DOHH2 (cell line): ENCODE results near the gene ALKBH7.
A peak's percentile ranks its signal among the peaks of the same experiment; 100 is the strongest.
"Not testable (repeated sequence)": the region's sequence is repeated elsewhere in the genome, so short reads cannot be mapped to it uniquely, and the experiment has no call there.

Experiments used
- H3F3A ChIP-seq: fragments of 200-600 bp; sonication (generic), shearing (Covaris generic); 2 replicates; pipeline ENCODE4 v1.6.0; 2016; ENCODE audit warnings: antibody characterized with exemption, mild to moderate bottlenecking; ENCODE audit not compliant: control insufficient read depth, insufficient read depth
- H3K27ac ChIP-seq: fragments of 200-600 bp; sonication (generic); 2 replicates; pipeline ENCODE4 v1.5.1; 2014; ENCODE audit warnings: low read depth, mild to moderate bottlenecking, low read length, moderate library complexity
- H3K27me3 ChIP-seq: fragments of 200-600 bp; sonication (generic); 2 replicates; pipeline ENCODE4 v1.6.1; 2014; ENCODE audit warnings: mild to moderate bottlenecking, low read length, mixed read lengths; ENCODE audit not compliant: control insufficient read depth
- H3K36me3 ChIP-seq: fragments of 200-600 bp; sonication (generic); 2 replicates; pipeline ENCODE4 v1.6.1; 2014; ENCODE audit warnings: mild to moderate bottlenecking, low read length, moderate library complexity, mixed read lengths; ENCODE audit not compliant: control insufficient read depth
- H3K4me1 ChIP-seq: fragments of 200-600 bp; sonication (generic); 2 replicates; pipeline ENCODE4 v1.6.1; 2014; ENCODE audit warnings: mild to moderate bottlenecking, low read length, mixed read lengths; ENCODE audit not compliant: control insufficient read depth
- H3K4me2 ChIP-seq: fragments of 200-600 bp; sonication (generic); 2 replicates; pipeline ENCODE4 v1.6.0; 2014; ENCODE audit warnings: mild to moderate bottlenecking, low read length, moderate library complexity
- H3K4me3 ChIP-seq: fragments of 200-600 bp; sonication (generic); 2 replicates; pipeline ENCODE4 v1.5.1; 2014; ENCODE audit warnings: mild to moderate bottlenecking, low read length, mixed read lengths
- H3K79me2 ChIP-seq: fragments of 200-600 bp; sonication (generic); 2 replicates; pipeline ENCODE4 v1.6.1; 2014; ENCODE audit warnings: mild to moderate bottlenecking, low read length, mixed read lengths; ENCODE audit not compliant: control insufficient read depth
- H3K9me2 ChIP-seq: fragments of 200-600 bp; sonication (generic); replicated peaks from 2 replicates; pipeline ENCODE4 v1.6.1; 2014; ENCODE audit warnings: mild to moderate bottlenecking, low read length, mixed read lengths; ENCODE audit not compliant: control insufficient read depth
- H3K9me3 ChIP-seq: fragments of 200-600 bp; sonication (generic); 2 replicates; pipeline ENCODE4 v1.6.1; 2014; ENCODE audit warnings: antibody characterized with exemption, low read length, mixed read lengths; ENCODE audit not compliant: control insufficient read depth, insufficient read depth
- H4K20me1 ChIP-seq: fragments of 200-600 bp; sonication (generic); 2 replicates; pipeline ENCODE4 v1.6.0; 2014; ENCODE audit warnings: low read depth, mild to moderate bottlenecking, antibody characterized with exemption, low read length, moderate library complexity; ENCODE audit not compliant: control insufficient read depth, insufficient read depth
- CTCF ChIP-seq: fragments of 200-600 bp; sonication (generic); IDR thresholded peaks from one replicate; pipeline ENCODE4 v1.5.1; 2014; ENCODE audit warnings: antibody characterized with exemption, mild to moderate bottlenecking, low read depth, low read length; ENCODE audit not compliant: poor library complexity, severe bottlenecking
- EZH2phosphoT487 ChIP-seq: fragments of 200-600 bp; sonication (generic); IDR thresholded peaks from 2 replicates; pipeline ENCODE4 v1.6.1; 2017; ENCODE audit warnings: borderline replicate concordance, mild to moderate bottlenecking, antibody characterized with exemption, low read length, moderate library complexity, mixed read lengths

The ALKBH7 gene

GRCh38 chr19:6354098-6354674 lies 18.4 kb upstream of the ALKBH7 start:
- no peak for TF ChIP-seq EZH2phosphoT487
- TF ChIP-seq CTCF = peak; percentile 47
- Histone ChIP-seq H3K4me3 (no peak overlapping the region), H3K27me3 (no peaks in the 10 kb centered on the region), H3K79me2 (no peaks in the 10 kb centered on the region), H4K20me1 (no peaks in the 10 kb centered on the region), H3K36me3 (no peaks in the 10 kb centered on the region), H3K4me1 (no peaks in the 10 kb centered on the region), H3K9me2 (no peaks in the 10 kb centered on the region), H3K9me3 (no peaks in the 10 kb centered on the region), H3K4me2 (no peak overlapping the region), H3K27ac (no peak overlapping the region), H3F3A (no peaks in the 10 kb centered on the region)

- H3K79me2 ChIP-seq, H3K4me2 ChIP-seq, H3K27me3 ChIP-seq, H3K4me3 ChIP-seq, H3K4me1 ChIP-seq, H3K36me3 ChIP-seq, H3K9me2 ChIP-seq, H4K20me1 ChIP-seq, H3K9me3 ChIP-seq, H3K27ac ChIP-seq, H3F3A ChIP-seq: not testable (repeated sequence)
Measured at GRCh38 chr19:6355321-6356040, 17.1 kb upstream of the ALKBH7 start.

GRCh38 chr19:6357174-6357573 lies 15.4 kb upstream of the ALKBH7 start:
- H4K20me1 ChIP-seq = no peaks in the 10 kb centered on the region
- H3K27me3 ChIP-seq = peaks cover 6% of the 10 kb centered on the region; the same call in 1 of the 2 replicates
- TF ChIP-seq CTCF (no peak), EZH2phosphoT487 (no peak)
- no peaks in the 10 kb centered on the region; the same call in 1 of the 2 replicates for H3K36me3 ChIP-seq
- H3K27ac ChIP-seq = no peak overlapping the region
- H3K4me2 ChIP-seq = no peak overlapping the region
- no peaks in the 10 kb centered on the region for H3F3A ChIP-seq
- H3K9me3 ChIP-seq = no peaks in the 10 kb centered on the region
- H3K79me2 ChIP-seq = peaks cover 8% of the 10 kb centered on the region
- no peak overlapping the region for H3K4me3 ChIP-seq
- H3K9me2 ChIP-seq = no peaks in the 10 kb centered on the region
- peaks cover under 1% of the 10 kb centered on the region for H3K4me1 ChIP-seq

GRCh38 chr19:6358003-6358402 lies 14.6 kb upstream of the ALKBH7 start:
- no peak overlapping the region for H3K4me2 ChIP-seq
- H3K27me3 ChIP-seq = peaks cover 6% of the 10 kb centered on the region; the same call in 1 of the 2 replicates
- no peak overlapping the region for H3K27ac ChIP-seq
- peaks cover 9% of the 10 kb centered on the region for H3K4me1 ChIP-seq
- H3K4me3 ChIP-seq = no peak overlapping the region
- no peaks in the 10 kb centered on the region for H3F3A ChIP-seq
- TF ChIP-seq CTCF = no peak
- TF ChIP-seq EZH2phosphoT487 = no peak
- H3K79me2 ChIP-seq = peaks cover 16% of the 10 kb centered on the region
- H3K9me3 ChIP-seq = no peaks in the 10 kb centered on the region
- H3K36me3 ChIP-seq = peaks cover 5% of the 10 kb centered on the region
- H3K9me2 ChIP-seq = no peaks in the 10 kb centered on the region
- H4K20me1 ChIP-seq = no peaks in the 10 kb centered on the region
